Osteoblast (primary cell): ENCODE measurements around the gene PLA2G4E. TPM values are rescaled to one million over a fixed set of nuclear protein-coding genes. Genes with fewer than 3 reads are reported as not detected.

Source experiments
- DNase-seq: peaks from one replicate; pipeline ENCODE4 v3.0.0; 2011; ENCODE audit warnings: low spot score, mixed read lengths; ENCODE audit not compliant: insufficient read length; ENCODE audit errors: missing footprints
- H2AFZ ChIP-seq: 2 replicates; pipeline ENCODE4 v1.6.0; 2011; ENCODE audit warnings: mild to moderate bottlenecking, low read length
- H3K27ac ChIP-seq: 2 replicates; pipeline ENCODE4 v1.5.1; 2011; ENCODE audit warnings: mild to moderate bottlenecking, low read depth, low read length, moderate library complexity
- H3K27me3 ChIP-seq: 2 replicates; pipeline ENCODE4 v1.6.0; 2012; ENCODE audit warnings: mild to moderate bottlenecking, control low read depth, inconsistent platforms, low read length, moderate library complexity; ENCODE audit not compliant: insufficient read depth
- H3K36me3 ChIP-seq: 2 replicates; pipeline ENCODE4 v1.5.1; 2011; ENCODE audit warnings: mild to moderate bottlenecking, low read length, control low read depth, moderate library complexity; ENCODE audit not compliant: insufficient read depth
- H3K4me1 ChIP-seq: 2 replicates; pipeline ENCODE4 v1.5.1; 2011; ENCODE audit warnings: mild to moderate bottlenecking, low read length, control low read depth, moderate library complexity; ENCODE audit not compliant: insufficient read depth
- H3K4me2 ChIP-seq: 2 replicates; pipeline ENCODE4 v1.6.0; 2011; ENCODE audit warnings: mild to moderate bottlenecking, low read length; ENCODE audit not compliant: insufficient read depth
- H3K4me3 ChIP-seq: fragments of 200-600 bp; sonication (generic); 3 replicates; pipeline ENCODE4 v1.5.1; 2012; ENCODE audit warnings: mild to moderate bottlenecking, low read length, inconsistent platforms; ENCODE audit not compliant: insufficient read depth
- H3K79me2 ChIP-seq: 2 replicates; pipeline ENCODE4 v1.6.0; 2012; ENCODE audit warnings: mild to moderate bottlenecking, low read length, control low read depth, inconsistent platforms; ENCODE audit not compliant: insufficient read depth
- H3K9me3 ChIP-seq: 2 replicates; pipeline ENCODE4 v1.5.1; 2011; ENCODE audit warnings: low read depth, low read length, control low read depth
- H4K20me1 ChIP-seq: 2 replicates; pipeline ENCODE4 v1.6.0; 2012; ENCODE audit warnings: mild to moderate bottlenecking, low read length, control low read depth; ENCODE audit not compliant: insufficient read depth
- CTCF ChIP-seq: IDR thresholded peaks from 2 replicates; pipeline ENCODE4 v1.5.1; 2011; ENCODE audit warnings: mild to moderate bottlenecking, low read depth, low read length, moderate library complexity; ENCODE audit errors: extremely low read depth
- total RNA-seq: library from RNA; depleted of rRNA; stranded (reverse); fragments of >200 nt; gene quantifications from 2 replicates; pipeline ENCODE4 v1.2.3, GENCODE V29; 2012

Gene PLA2G4E
- total RNA-seq, 1 donor: not detected

- Histone ChIP-seq H3K4me3 (no peak overlapping the region), H3K4me2 (no peak overlapping the region), H3K79me2 (no peaks in the 10 kb centered on the region), H3K27me3 (peaks cover 18% of the 10 kb centered on the region), H4K20me1 (no peaks in the 10 kb centered on the region), H3K36me3 (no peaks in the 10 kb centered on the region), H3K27ac (no peak overlapping the region), H3K9me3 (no peaks in the 10 kb centered on the region), H2AFZ (peak overlapping the region; percentile 42), H3K4me1 (no peaks in the 10 kb centered on the region)
- no peak for TF ChIP-seq CTCF
- DNase-seq: no peak
Observed at GRCh38 chr15:42034628-42035434, 14.0 kb upstream of the PLA2G4E start.

GRCh38 chr15:42033214-42033873 is 12.5 kb upstream of the PLA2G4E start:
- DNase-seq: no peak
- no peak overlapping the region for H2AFZ ChIP-seq
- H3K36me3 ChIP-seq: no peaks in the 10 kb centered on the region
- H3K27ac ChIP-seq: no peak overlapping the region
- H3K4me3 ChIP-seq: no peak overlapping the region
- H3K4me2 ChIP-seq: no peak overlapping the region
- H3K9me3 ChIP-seq: no peaks in the 10 kb centered on the region
- H3K27me3 ChIP-seq: peaks cover 25% of the 10 kb centered on the region
- H4K20me1 ChIP-seq: no peaks in the 10 kb centered on the region
- H3K79me2 ChIP-seq: no peaks in the 10 kb centered on the region
- H3K4me1 ChIP-seq: no peaks in the 10 kb centered on the region
- no peak for TF ChIP-seq CTCF

- no peak for TF ChIP-seq CTCF
- H4K20me1 ChIP-seq: no peaks in the 10 kb centered on the region
- no peaks in the 10 kb centered on the region for H3K9me3 ChIP-seq
- no peak overlapping the region for H3K4me2 ChIP-seq
- H2AFZ ChIP-seq: no peak overlapping the region
- no peak for DNase-seq
- no peak overlapping the region for H3K4me3 ChIP-seq
- peaks cover 30% of the 10 kb centered on the region for H3K27me3 ChIP-seq
- H3K4me1 ChIP-seq: no peaks in the 10 kb centered on the region
- no peaks in the 10 kb centered on the region for H3K36me3 ChIP-seq
- no peak overlapping the region for H3K27ac ChIP-seq
- no peaks in the 10 kb centered on the region for H3K79me2 ChIP-seq
Observed at GRCh38 chr15:42032376-42033213, 11.8 kb upstream of the PLA2G4E start.
